Peyer's patch (tissue), 4 donors: Measurements from ENCODE around the gene ZSCAN12.

Source experiments
- CTCF ChIP-seq, 6 experiments: fragments of 450-650 bp in 4 of 6; fragments of 200-600 bp in 2 of 6; sonication (generic) in 1 of 6; IDR thresholded peaks; one replicate each; pipeline ENCODE4 v1.5.1; 2017 to 2019; ENCODE audit warnings: antibody characterized with exemption in 6 of 6, mild to moderate bottlenecking in 3 of 6, moderate library complexity in 1 of 6
- POLR2A ChIP-seq, 2 donors: fragments of 450-650 bp; IDR thresholded peaks; one replicate each; pipeline ENCODE4 v1.5.1; 2017; ENCODE audit warnings: antibody characterized with exemption in 2 of 2, mild to moderate bottlenecking in 2 of 2, moderate library complexity in 2 of 2

GRCh38 chr6:28395918-28396317 is 3.6 kb downstream of the ZSCAN12 start:
- TF ChIP-seq POLR2A (IDR thresholded peaks at IDR 0.05), result no peak
- TF ChIP-seq CTCF (IDR thresholded peaks at IDR 0.05), result no peak
